ENCODE measurements around the gene IRX6.

Gene IRX6

DNA sequence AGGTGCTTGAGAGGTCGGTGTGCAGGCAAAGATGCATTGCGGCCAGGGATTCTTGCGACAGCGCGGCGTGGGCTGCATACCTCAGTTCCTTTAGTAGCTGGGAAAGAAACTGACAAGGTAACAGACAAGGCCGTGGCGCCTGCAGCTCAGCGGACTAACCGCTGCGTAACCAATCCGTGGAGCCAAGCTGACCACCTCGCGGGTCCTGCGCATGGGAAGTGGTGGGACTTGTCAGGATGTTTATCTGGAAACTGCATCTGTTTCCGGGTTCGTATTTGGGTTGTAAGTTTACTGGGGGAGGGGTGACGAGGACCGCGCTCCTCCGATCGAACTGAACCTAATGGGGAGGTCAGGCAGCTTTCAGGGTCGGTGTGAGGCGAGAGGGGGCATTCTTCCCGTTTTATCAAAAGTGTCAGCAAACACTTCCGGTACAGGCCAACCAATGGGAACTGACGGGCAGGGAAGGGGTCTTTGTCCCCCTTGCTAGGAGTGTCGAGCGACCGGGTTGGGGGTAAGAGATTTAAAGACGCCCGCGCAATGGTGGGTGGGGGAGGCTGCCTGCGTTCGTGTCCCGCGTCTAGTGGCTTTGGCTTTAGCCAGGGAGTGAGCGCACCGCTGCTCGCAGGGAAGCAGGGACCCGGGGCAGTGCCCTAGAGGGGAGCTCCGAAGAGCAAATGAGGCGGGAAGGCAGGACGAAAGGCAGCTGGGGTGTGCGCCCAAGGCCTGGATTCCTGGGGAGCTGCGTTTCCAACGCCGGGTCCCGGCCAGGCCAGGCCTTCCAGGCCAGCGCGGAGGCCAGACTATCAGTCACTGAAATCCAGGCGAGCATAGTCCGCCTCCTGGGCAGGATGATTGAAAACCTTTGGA, 7.0 kb downstream of the IRX6 start:
- ATAC-seq (no peak), DNase-seq (ENCODE audit: low spot score in 2 of 2) (no peak)
- no peak overlapping the region for H3K4me3 Mint-ChIP-seq
- H3K4me1 Mint-ChIP-seq = peaks cover 7% of the 10 kb centered on the region
- no peak overlapping the region for H3K27ac Mint-ChIP-seq
- no peaks in the 10 kb centered on the region for H3K9me3 Mint-ChIP-seq
- H3K36me3 Mint-ChIP-seq = no peaks in the 10 kb centered on the region

GRCh38 chr16:55331648-55332185, 7.7 kb downstream of the IRX6 start:
- H3K27ac Mint-ChIP-seq = no peak overlapping the region
- H3K9me3 Mint-ChIP-seq = no peaks in the 10 kb centered on the region
- no peaks in the 10 kb centered on the region for H3K36me3 Mint-ChIP-seq
- ATAC-seq (no peak), DNase-seq (ENCODE audit: low spot score in 2 of 2) (no peak)
- H3K4me3 Mint-ChIP-seq = no peak overlapping the region
- H3K4me1 Mint-ChIP-seq = peaks cover 7% of the 10 kb centered on the region

GRCh38 chr16:55333684-55334083, 9.7 kb downstream of the IRX6 start:
- Mint-ChIP-seq H3K9me3 (no peaks in the 10 kb centered on the region), H3K4me3 (no peak overlapping the region), H3K36me3 (no peaks in the 10 kb centered on the region), H3K27ac (no peak overlapping the region), H3K4me1 (peaks cover 7% of the 10 kb centered on the region)
- ATAC-seq (no peak), DNase-seq (ENCODE audit: low spot score in 2 of 2) (no peak)

DNA sequence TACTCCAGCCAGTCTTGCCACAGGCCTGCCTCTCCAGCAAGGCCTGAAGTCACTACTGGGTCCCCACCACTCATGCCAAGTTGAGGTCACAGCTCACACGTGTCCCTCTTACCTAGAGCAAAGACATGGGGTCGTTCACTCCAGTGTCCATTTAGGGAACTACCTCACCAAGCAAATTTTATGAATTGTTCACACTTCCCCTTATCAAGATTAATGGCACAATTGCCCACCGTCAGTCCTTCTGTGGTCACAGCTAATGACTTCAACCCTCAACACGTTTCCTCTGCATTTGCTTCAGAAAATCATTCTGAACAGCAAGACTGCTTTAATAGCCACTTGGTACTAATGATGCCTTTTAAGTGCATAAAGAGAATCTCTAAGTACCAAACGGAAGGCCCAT, 14.6 kb downstream of the IRX6 start:
- ATAC-seq = no peak
- DNase-seq (ENCODE audit: low spot score in 2 of 2) = no peak
- Mint-ChIP-seq H3K27ac (no peak overlapping the region), H3K9me3 (no peaks in the 10 kb centered on the region), H3K4me1 (no peaks in the 10 kb centered on the region), H3K4me3 (no peak overlapping the region), H3K36me3 (no peaks in the 10 kb centered on the region)

- Mint-ChIP-seq H3K4me3 (no peak overlapping the region), H3K36me3 (no peaks in the 10 kb centered on the region)
Observed at GRCh38 chr16:55340445-55340844, 16.4 kb downstream of the IRX6 start.

DNA sequence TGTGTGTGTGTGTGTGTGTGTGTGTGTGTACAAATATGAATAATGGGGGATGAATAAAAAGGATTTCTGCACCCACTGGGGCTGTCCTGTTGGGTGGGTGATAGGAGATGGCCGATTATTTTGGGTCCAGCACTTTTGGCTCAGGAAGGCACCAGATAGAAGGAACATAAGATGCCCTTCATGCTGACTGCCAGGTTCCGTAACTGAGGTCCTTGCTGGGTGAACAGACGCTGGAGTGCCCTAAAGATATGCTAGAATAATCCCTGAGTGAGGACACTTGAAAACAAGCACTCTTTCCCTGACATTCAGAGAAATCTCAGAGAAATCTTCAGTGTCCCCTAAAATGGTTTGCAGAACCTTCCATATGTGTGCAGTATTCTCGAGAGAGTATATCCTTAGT, 17.7 kb downstream of the IRX6 start:
- no peak for DNase-seq (ENCODE audit: low spot score in 2 of 2)
- H3K9me3 Mint-ChIP-seq = no peaks in the 10 kb centered on the region
- no peaks in the 10 kb centered on the region for H3K4me1 Mint-ChIP-seq
- H3K4me3 Mint-ChIP-seq = no peak overlapping the region
- H3K27ac Mint-ChIP-seq = no peak overlapping the region
- ATAC-seq = no peak
- H3K36me3 Mint-ChIP-seq = no peaks in the 10 kb centered on the region

More at GRCh38 chr16:55340445-55340844, 16.4 kb downstream of the IRX6 start:
- Mint-ChIP-seq H3K9me3 (no peaks in the 10 kb centered on the region), H3K27ac (no peak overlapping the region), H3K4me1 (no peaks in the 10 kb centered on the region)
- DNase-seq (ENCODE audit: low spot score in 2 of 2) (no peak), ATAC-seq (no peak)

- Mint-ChIP-seq H3K9me3 (no peaks in the 10 kb centered on the region), H3K36me3 (no peaks in the 10 kb centered on the region), H3K27ac (no peak overlapping the region), H3K4me3 (no peak overlapping the region), H3K4me1 (no peaks in the 10 kb centered on the region)
- ATAC-seq (no peak), DNase-seq (ENCODE audit: low spot score in 2 of 2) (no peak)
Observed at GRCh38 chr16:55346475-55346874, 22.5 kb downstream of the IRX6 start.

DNA sequence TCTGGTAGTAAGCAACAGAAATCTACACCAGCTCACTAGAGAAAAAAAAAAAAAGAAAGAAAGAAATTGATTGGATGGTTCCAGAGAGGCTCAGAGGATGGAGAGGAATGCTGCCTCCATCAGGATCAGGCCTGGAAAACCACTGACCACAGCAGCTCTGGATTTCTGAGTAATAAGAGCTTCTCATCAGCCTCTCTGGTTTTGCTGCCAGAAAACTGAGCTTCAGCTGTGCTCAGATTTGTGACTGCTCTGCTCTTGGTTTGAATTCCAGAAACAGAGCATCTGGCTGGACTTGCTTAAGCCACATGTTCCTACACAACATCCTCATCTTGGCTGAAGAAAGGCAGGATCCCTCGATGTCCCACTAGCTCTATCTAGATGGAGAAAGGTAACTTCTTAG, 25.9 kb downstream of the IRX6 start:
- Mint-ChIP-seq H3K9me3 (no peaks in the 10 kb centered on the region), H3K27ac (no peak overlapping the region), H3K4me1 (no peaks in the 10 kb centered on the region), H3K36me3 (no peaks in the 10 kb centered on the region), H3K4me3 (no peak overlapping the region)
- DNase-seq (ENCODE audit: low spot score in 2 of 2) = no peak
- no peak for ATAC-seq

DNA sequence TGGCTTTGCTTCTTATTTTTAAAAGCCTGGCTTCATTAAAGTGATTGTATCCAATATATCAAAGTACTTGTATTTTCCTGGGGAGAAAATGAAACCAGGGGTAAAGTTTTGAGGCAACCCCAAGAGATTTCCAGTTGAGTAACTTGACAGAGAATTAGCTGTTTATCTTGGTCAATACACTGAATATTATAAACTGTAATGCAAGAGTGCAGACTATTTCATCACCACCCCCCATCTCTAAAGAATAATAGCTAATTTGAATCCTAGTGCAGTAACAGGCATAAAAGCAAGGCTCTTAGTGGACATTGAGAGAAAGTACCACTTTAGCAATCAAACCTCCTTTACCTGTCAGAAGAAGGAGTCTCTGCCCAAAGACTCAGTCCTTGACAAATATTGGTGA, 27.0 kb downstream of the IRX6 start:
- DNase-seq (ENCODE audit: low spot score in 2 of 2) = no peak
- Mint-ChIP-seq H3K27ac (no peak overlapping the region), H3K4me3 (no peak overlapping the region), H3K4me1 (no peaks in the 10 kb centered on the region), H3K36me3 (no peaks in the 10 kb centered on the region), H3K9me3 (no peaks in the 10 kb centered on the region)
- no peak for ATAC-seq

GRCh38 chr16:55351936-55352335, 27.9 kb downstream of the IRX6 start:
- H3K4me3 Mint-ChIP-seq = no peak overlapping the region
- H3K9me3 Mint-ChIP-seq = no peaks in the 10 kb centered on the region
- DNase-seq (ENCODE audit: low spot score in 2 of 2) (no peak), ATAC-seq (no peak)
- H3K27ac Mint-ChIP-seq = no peak overlapping the region
- no peaks in the 10 kb centered on the region for H3K4me1 Mint-ChIP-seq
- no peaks in the 10 kb centered on the region for H3K36me3 Mint-ChIP-seq

- no peaks in the 10 kb centered on the region for H3K4me1 Mint-ChIP-seq
- ATAC-seq = no peak
- H3K4me3 Mint-ChIP-seq = no peak overlapping the region
- H3K27ac Mint-ChIP-seq = no peak overlapping the region
- no peaks in the 10 kb centered on the region for H3K36me3 Mint-ChIP-seq
- H3K9me3 Mint-ChIP-seq = no peaks in the 10 kb centered on the region
- no peak for DNase-seq (ENCODE audit: low spot score in 2 of 2)
Observed at GRCh38 chr16:55357241-55357640, 33.2 kb downstream of the IRX6 start.

GRCh38 chr16:55359946-55360345, 35.9 kb downstream of the IRX6 start:
- ATAC-seq (no peak), DNase-seq (ENCODE audit: low spot score in 2 of 2) (no peak)
- Mint-ChIP-seq H3K27ac (no peak overlapping the region), H3K4me3 (no peak overlapping the region), H3K9me3 (no peaks in the 10 kb centered on the region), H3K4me1 (no peaks in the 10 kb centered on the region), H3K36me3 (no peaks in the 10 kb centered on the region)

DNA sequence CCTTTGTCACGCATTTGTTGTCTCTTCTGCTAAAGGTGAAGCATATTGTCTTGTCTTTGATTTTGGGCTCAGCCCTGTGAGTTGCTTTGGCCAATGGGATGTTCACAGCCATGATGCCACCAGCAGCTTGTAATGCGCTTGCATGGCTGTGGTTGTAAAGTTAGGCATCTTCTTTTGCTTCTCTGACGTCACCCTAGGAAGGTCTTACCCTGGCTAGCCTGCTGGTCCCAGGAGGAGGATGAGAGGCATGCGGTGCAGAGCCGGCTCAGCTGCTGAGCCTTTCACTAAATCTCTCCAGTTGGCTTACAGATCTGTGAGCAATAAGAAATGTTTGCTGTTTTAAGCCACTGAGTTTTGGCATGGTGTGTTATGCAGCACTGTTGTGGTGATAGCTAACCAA, 40.8 kb downstream of the IRX6 start:
- ATAC-seq = no peak
- no peaks in the 10 kb centered on the region for H3K9me3 Mint-ChIP-seq
- no peaks in the 10 kb centered on the region for H3K36me3 Mint-ChIP-seq
- H3K27ac Mint-ChIP-seq = no peak overlapping the region
- H3K4me1 Mint-ChIP-seq = no peaks in the 10 kb centered on the region
- H3K4me3 Mint-ChIP-seq = no peak overlapping the region
- no peak for DNase-seq (ENCODE audit: low spot score in 2 of 2)

- ATAC-seq (no peak), DNase-seq (ENCODE audit: low spot score in 2 of 2) (no peak)
- Mint-ChIP-seq H3K36me3 (no peaks in the 10 kb centered on the region), H3K27ac (no peak overlapping the region), H3K4me3 (no peak overlapping the region), H3K9me3 (no peaks in the 10 kb centered on the region), H3K4me1 (peaks cover 7% of the 10 kb centered on the region)
Observed at GRCh38 chr16:55367301-55367811, 43.4 kb downstream of the IRX6 start.

- H3K36me3 Mint-ChIP-seq = no peaks in the 10 kb centered on the region
- no peak overlapping the region for H3K27ac Mint-ChIP-seq
- DNase-seq (ENCODE audit: low spot score in 2 of 2) = no peak
- no peak overlapping the region for H3K4me3 Mint-ChIP-seq
- ATAC-seq = no peak
- H3K4me1 Mint-ChIP-seq = peaks cover 7% of the 10 kb centered on the region
- no peaks in the 10 kb centered on the region for H3K9me3 Mint-ChIP-seq
Observed at GRCh38 chr16:55367866-55368603, 44.0 kb downstream of the IRX6 start.

GRCh38 chr16:55369151-55369550, 45.1 kb downstream of the IRX6 start:
- H3K4me1 Mint-ChIP-seq = peaks cover 7% of the 10 kb centered on the region
- no peak overlapping the region for H3K4me3 Mint-ChIP-seq
- no peak overlapping the region for H3K27ac Mint-ChIP-seq
- ATAC-seq (no peak), DNase-seq (ENCODE audit: low spot score in 2 of 2) (no peak)
- H3K9me3 Mint-ChIP-seq = no peaks in the 10 kb centered on the region
- H3K36me3 Mint-ChIP-seq = no peaks in the 10 kb centered on the region
